Stimulated activated CD4-positive, alpha-beta T cell treated with anti-CD3 and anti-CD28 coated beads, Interleukin-15, amount 100 ng/mL, for 24 hours (primary cell): Measurements from ENCODE around the gene CDC37.

Source experiments
- DNase-seq: peaks from one replicate; pipeline ENCODE4 v3.0.0-alpha.2; 2020

The CDC37 gene

GRCh38 chr19:10352764-10353671 lies 50.3 kb downstream of the CDC37 start:
- DNase-seq = no peak

GRCh38 chr19:10346509-10346908 lies 56.8 kb downstream of the CDC37 start:
- no peak for DNase-seq

- DNase-seq = no peak
These were observed 58.6 kb downstream of the CDC37 start for GRCh38 chr19:10344780-10345179.

- DNase-seq = no peak
These were observed 59.8 kb downstream of the CDC37 start for GRCh38 chr19:10343495-10343894.
